HepG2 (cell line): Measurements from ENCODE around the gene RAPGEF2. TPM values are rescaled to one million over a fixed set of nuclear protein-coding genes. Genes with fewer than 3 reads are reported as not detected.

Experiments used
- MEIS2 ChIP-seq: sonication (generic); formaldehyde crosslinking; IDR thresholded peaks from 2 replicates; pipeline ENCODE4 v1.9.0; 2021; ENCODE audit warnings: mild to moderate bottlenecking, missing genetic modification reagents
- XBP1 ChIP-seq: sonication (generic); formaldehyde crosslinking; IDR thresholded peaks from 2 replicates; pipeline ENCODE4 v1.5.0; 2020; ENCODE audit warnings: missing genetic modification reagents
- ZNF264 ChIP-seq: sonication (generic); formaldehyde crosslinking; IDR thresholded peaks from 2 replicates; pipeline ENCODE4 v1.4.0; 2020; ENCODE audit warnings: missing genetic modification reagents
- ZNF792 ChIP-seq: IDR thresholded peaks from 2 replicates; pipeline ENCODE4 v1.6.1; 2016
- polyA plus RNA-seq, 8 experiments: library from polyadenylated mRNA; depleted of rRNA in 3 of 8; stranded (reverse) in 7 of 8; unstranded in 1 of 8; fragments of >200 nt; fragmentation: Illumina TruSeq in 4 of 8; extraction: Trizol in 4 of 8; gene quantifications; 2 replicates each; pipeline versions ENCODE4 v1.2.1 to v1.2.3, GENCODE V29; 2011 to 2016; ENCODE audit warnings: low read depth in 4 of 8, missing spikeins in 1 of 8, mixed read lengths in 1 of 8; ENCODE audit not compliant: insufficient read depth in 1 of 8
- total RNA-seq, 5 experiments: library from RNA; depleted of rRNA; stranded (reverse); fragments of >200 nt; fragmentation: Illumina TruSeq; extraction: Trizol; gene quantifications; 2 replicates each; pipeline ENCODE4 v1.2.3, GENCODE V29; 2016; ENCODE audit warnings: low read depth in 1 of 5
- TF ChIP-seq, protein P1 (sequence below): sonication (generic); formaldehyde crosslinking; IDR thresholded peaks from 2 replicates; pipeline ENCODE4 v1.4.0; 2020; ENCODE audit warnings: missing genetic modification reagents, borderline replicate concordance
- TF ChIP-seq, protein P2 (sequence below): sonication (generic); formaldehyde crosslinking; IDR thresholded peaks from 2 replicates; pipeline ENCODE4 v1.9.0; 2021; ENCODE audit warnings: missing genetic modification reagents, borderline replicate concordance
- TF ChIP-seq, protein P3 (sequence below): sonication (generic); formaldehyde crosslinking; IDR thresholded peaks from 2 replicates; pipeline ENCODE4 v1.5.1; 2020; ENCODE audit warnings: mild to moderate bottlenecking, missing genetic modification reagents, moderate library complexity
- TF ChIP-seq, protein P4 (sequence below): sonication (generic); formaldehyde crosslinking; IDR thresholded peaks from 2 replicates; pipeline ENCODE4 v1.4.0; 2020; ENCODE audit warnings: missing genetic modification reagents

The RAPGEF2 gene
- total and polyA plus RNA-seq, 2 of the 13 experiments (the other 11 are each of a cell fraction or from before 2014, with no cell fraction given): 19.2 to 23.0 TPM

DNA sequence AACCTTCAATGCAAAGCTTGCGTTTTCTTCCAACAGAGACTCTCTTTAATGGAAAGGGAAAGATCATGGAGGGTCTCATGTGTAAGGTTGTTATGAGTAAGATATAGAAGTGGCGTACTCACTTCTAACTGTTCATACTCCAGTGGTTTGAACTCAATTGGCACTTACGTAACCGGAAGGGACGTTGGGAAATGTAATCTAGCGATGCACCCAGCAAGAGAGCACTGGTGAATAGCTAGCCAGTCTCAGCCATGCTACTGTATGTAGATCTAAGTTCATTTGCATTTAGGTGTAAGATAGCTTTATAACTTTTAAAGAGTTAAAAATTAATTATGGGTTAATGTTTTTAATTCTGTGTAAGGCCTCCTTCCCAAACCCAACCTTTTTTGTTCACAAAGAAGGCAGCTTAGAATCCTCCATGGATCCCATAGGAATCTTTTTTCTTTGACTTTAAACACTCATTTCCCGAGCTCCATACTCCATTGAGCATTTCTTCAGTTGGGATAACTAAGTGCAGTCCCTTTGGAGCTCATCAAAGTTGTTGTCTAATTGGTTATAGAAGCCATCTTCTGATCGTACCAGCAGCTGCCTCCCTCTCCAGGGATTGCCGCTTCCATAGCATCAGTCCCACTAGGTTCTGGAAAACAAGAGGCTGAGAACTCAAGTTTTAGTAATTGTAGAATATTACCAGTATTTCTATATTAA lies 191.1 kb downstream of the RAPGEF2 start (continued):
- TF ChIP-seq, protein P1, sequence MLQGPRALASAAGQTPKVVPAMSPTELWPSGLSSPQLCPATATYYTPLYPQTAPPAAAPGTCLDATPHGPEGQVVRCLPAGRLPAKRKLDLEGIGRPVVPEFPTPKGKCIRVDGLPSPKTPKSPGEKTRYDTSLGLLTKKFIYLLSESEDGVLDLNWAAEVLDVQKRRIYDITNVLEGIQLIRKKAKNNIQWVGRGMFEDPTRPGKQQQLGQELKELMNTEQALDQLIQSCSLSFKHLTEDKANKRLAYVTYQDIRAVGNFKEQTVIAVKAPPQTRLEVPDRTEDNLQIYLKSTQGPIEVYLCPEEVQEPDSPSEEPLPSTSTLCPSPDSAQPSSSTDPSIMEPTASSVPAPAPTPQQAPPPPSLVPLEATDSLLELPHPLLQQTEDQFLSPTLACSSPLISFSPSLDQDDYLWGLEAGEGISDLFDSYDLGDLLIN (CRISPR knock-in tag): no peak
- TF ChIP-seq MEIS2 (CRISPR knock-in tag): no peak
- no peak for TF ChIP-seq XBP1 (CRISPR knock-in tag)
- TF ChIP-seq ZNF792: no peak
- TF ChIP-seq, protein P2, sequence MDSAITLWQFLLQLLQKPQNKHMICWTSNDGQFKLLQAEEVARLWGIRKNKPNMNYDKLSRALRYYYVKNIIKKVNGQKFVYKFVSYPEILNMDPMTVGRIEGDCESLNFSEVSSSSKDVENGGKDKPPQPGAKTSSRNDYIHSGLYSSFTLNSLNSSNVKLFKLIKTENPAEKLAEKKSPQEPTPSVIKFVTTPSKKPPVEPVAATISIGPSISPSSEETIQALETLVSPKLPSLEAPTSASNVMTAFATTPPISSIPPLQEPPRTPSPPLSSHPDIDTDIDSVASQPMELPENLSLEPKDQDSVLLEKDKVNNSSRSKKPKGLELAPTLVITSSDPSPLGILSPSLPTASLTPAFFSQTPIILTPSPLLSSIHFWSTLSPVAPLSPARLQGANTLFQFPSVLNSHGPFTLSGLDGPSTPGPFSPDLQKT: no peak
- TF ChIP-seq, protein P3, sequence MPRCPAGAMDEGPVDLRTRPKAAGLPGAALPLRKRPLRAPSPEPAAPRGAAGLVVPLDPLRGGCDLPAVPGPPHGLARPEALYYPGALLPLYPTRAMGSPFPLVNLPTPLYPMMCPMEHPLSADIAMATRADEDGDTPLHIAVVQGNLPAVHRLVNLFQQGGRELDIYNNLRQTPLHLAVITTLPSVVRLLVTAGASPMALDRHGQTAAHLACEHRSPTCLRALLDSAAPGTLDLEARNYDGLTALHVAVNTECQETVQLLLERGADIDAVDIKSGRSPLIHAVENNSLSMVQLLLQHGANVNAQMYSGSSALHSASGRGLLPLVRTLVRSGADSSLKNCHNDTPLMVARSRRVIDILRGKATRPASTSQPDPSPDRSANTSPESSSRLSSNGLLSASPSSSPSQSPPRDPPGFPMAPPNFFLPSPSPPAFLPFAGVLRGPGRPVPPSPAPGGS (CRISPR knock-in tag): no peak
- TF ChIP-seq ZNF264: no peak
- TF ChIP-seq, protein P4, sequence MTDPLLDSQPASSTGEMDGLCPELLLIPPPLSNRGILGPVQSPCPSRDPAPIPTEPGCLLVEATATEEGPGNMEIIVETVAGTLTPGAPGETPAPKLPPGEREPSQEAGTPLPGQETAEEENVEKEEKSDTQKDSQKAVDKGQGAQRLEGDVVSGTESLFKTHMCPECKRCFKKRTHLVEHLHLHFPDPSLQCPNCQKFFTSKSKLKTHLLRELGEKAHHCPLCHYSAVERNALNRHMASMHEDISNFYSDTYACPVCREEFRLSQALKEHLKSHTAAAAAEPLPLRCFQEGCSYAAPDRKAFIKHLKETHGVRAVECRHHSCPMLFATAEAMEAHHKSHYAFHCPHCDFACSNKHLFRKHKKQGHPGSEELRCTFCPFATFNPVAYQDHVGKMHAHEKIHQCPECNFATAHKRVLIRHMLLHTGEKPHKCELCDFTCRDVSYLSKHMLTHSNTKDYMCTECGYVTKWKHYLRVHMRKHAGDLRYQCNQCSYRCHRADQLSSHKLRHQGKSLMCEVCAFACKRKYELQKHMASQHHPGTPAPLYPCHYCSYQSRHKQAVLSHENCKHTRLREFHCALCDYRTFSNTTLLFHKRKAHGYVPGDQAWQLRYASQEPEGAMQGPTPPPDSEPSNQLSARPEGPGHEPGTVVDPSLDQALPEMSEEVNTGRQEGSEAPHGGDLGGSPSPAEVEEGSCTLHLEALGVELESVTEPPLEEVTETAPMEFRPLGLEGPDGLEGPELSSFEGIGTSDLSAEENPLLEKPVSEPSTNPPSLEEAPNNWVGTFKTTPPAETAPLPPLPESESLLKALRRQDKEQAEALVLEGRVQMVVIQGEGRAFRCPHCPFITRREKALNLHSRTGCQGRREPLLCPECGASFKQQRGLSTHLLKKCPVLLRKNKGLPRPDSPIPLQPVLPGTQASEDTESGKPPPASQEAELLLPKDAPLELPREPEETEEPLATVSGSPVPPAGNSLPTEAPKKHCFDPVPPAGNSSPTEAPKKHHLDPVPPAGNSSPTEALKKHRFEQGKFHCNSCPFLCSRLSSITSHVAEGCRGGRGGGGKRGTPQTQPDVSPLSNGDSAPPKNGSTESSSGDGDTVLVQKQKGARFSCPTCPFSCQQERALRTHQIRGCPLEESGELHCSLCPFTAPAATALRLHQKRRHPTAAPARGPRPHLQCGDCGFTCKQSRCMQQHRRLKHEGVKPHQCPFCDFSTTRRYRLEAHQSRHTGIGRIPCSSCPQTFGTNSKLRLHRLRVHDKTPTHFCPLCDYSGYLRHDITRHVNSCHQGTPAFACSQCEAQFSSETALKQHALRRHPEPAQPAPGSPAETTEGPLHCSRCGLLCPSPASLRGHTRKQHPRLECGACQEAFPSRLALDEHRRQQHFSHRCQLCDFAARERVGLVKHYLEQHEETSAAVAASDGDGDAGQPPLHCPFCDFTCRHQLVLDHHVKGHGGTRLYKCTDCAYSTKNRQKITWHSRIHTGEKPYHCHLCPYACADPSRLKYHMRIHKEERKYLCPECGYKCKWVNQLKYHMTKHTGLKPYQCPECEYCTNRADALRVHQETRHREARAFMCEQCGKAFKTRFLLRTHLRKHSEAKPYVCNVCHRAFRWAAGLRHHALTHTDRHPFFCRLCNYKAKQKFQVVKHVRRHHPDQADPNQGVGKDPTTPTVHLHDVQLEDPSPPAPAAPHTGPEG (CRISPR knock-in tag): no peak
